CD4-positive, alpha-beta T cell (primary cell): ENCODE measurements around the gene SLC25A20. TPM values are rescaled to one million over a fixed set of nuclear protein-coding genes. Genes with fewer than 3 reads are reported as not detected.

Experiments used
- ATAC-seq: fragments of 200-7000 bp; cut with Tn5 transposase; one replicate; pipeline ENCODE4 v1.10.0; 2022; ENCODE audit warnings: mild to moderate bottlenecking; ENCODE audit not compliant: poor library complexity
- CTCF ChIA-PET: fragments of 350-600 bp; sonication (Branson Sonifier 250); formaldehyde crosslinking; loops from one replicate; lab custom pipeline; 2021; ENCODE audit warnings: antibody characterized with exemption, inconsistent platforms; lab: Charles Lee
- POLR2A ChIA-PET: fragments of 350-600 bp; sonication (Branson Sonifier 250); formaldehyde crosslinking; loops from one replicate; lab custom pipeline; 2021; ENCODE audit warnings: antibody characterized with exemption, inconsistent platforms; lab: Charles Lee
- DNase-seq, 14 experiments: peaks; one replicate each; pipeline ENCODE4 v3.0.0-alpha.2; 2013 to 2020; ENCODE audit warnings: mixed read lengths in 2 of 14
- H3K27ac ChIP-seq, 2 donors: one replicate each; pipeline versions ENCODE4 v1.5.1 to v1.7.0; 2013; ENCODE audit warnings: low read length in 2 of 2, low read depth in 1 of 2, mild to moderate bottlenecking in 1 of 2
- H3K27me3 ChIP-seq, 2 experiments: 1 replicate in 1 of 2; 2 replicates in 1 of 2; pipeline versions ENCODE4 v1.6.1 to v1.7.0; 2013; ENCODE audit warnings: low read length in 2 of 2, control low read depth in 1 of 2, mild to moderate bottlenecking in 1 of 2, moderate library complexity in 1 of 2; ENCODE audit not compliant: insufficient read depth in 2 of 2, control insufficient read depth in 1 of 2
- H3K36me3 ChIP-seq: one replicate; pipeline ENCODE4 v1.6.1; 2013; ENCODE audit warnings: low read length, control low read depth; ENCODE audit not compliant: insufficient read depth
- H3K4me1 ChIP-seq: one replicate; pipeline ENCODE4 v1.6.1; 2013; ENCODE audit warnings: low read length, control low read depth; ENCODE audit not compliant: insufficient read depth
- H3K4me3 ChIP-seq: one replicate; pipeline ENCODE4 v1.5.1; 2013; ENCODE audit warnings: mild to moderate bottlenecking, low read length, moderate library complexity
- H3K9me3 ChIP-seq, 2 experiments: 1 replicate in 1 of 2; 2 replicates in 1 of 2; pipeline versions ENCODE4 v1.6.1 to v1.7.0; 2013; ENCODE audit warnings: low read length in 2 of 2, mild to moderate bottlenecking in 2 of 2, control low read depth in 1 of 2, moderate library complexity in 1 of 2; ENCODE audit not compliant: control insufficient read depth in 1 of 2, insufficient read depth in 1 of 2
- H3K27ac Mint-ChIP-seq: one replicate; pipeline ENCODE4 v1.8.0; 2020; ENCODE audit warnings: mixed read lengths
- H3K27me3 Mint-ChIP-seq: one replicate; pipeline ENCODE4 v1.8.0; 2021; ENCODE audit warnings: mixed read lengths
- H3K36me3 Mint-ChIP-seq: one replicate; pipeline ENCODE4 v1.8.0; 2021; ENCODE audit warnings: low read depth, mixed read lengths
- H3K4me1 Mint-ChIP-seq: one replicate; pipeline ENCODE4 v1.8.0; 2021; ENCODE audit warnings: low read depth, mixed read lengths
- H3K4me3 Mint-ChIP-seq: one replicate; pipeline ENCODE4 v1.8.0; 2020; ENCODE audit warnings: mild to moderate bottlenecking, mixed read lengths
- H3K9me3 Mint-ChIP-seq: one replicate; pipeline ENCODE4 v1.8.0; 2020; ENCODE audit warnings: mixed read lengths
- intact Hi-C, 2 experiments: fragments of 100-400 bp; cut with DNase I in 1 of 2; cut with micrococcal nuclease in 1 of 2; formaldehyde crosslinking; loops; one replicate each; pipeline versions ENCODE4 v1.15.1 to v1.9.0; 2023 to 2025; cut with DNase I, micrococcal nuclease
- total RNA-seq, 174 experiments: library from RNA in 2 of 174; stranded (reverse) in 2 of 174; gene quantifications; one replicate each; pipeline ENCODE4 v1.2.3 and lab custom pipeline; 2021 to 2026
- TF ChIP-seq, protein P1 (sequence below): fragments of 200-600 bp; IDR thresholded peaks from one replicate; pipeline ENCODE4 v1.8.0; 2022; ENCODE audit warnings: antibody characterized with exemption, mild to moderate bottlenecking

The SLC25A20 gene
- total RNA-seq, 2 experiments from 2014 or later: 0.41 to 0.78 TPM

DNA sequence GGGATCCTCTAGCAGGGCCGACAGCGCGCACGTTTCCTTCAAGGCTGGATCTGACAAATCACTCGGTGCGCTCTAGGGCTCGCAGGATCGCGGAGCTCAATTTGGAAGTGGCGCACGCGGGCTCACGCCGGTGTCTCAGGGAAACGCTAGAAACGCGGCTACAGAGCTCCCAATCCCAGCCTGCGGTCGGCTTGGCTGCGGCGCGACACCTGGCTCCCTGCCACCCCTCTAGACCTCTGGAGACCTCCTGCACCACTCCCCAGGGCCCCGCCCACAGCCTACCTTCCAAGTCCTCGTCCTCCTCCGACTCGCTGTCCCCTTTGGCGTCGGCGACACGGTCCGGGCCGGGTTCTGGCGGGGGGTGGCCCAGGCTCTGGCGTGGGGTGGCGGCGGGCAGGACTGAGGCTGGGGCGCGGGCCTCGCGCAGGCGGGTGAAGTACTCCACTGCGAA, 51.6 kb downstream of the SLC25A20 start:
- TF ChIP-seq, protein P1, sequence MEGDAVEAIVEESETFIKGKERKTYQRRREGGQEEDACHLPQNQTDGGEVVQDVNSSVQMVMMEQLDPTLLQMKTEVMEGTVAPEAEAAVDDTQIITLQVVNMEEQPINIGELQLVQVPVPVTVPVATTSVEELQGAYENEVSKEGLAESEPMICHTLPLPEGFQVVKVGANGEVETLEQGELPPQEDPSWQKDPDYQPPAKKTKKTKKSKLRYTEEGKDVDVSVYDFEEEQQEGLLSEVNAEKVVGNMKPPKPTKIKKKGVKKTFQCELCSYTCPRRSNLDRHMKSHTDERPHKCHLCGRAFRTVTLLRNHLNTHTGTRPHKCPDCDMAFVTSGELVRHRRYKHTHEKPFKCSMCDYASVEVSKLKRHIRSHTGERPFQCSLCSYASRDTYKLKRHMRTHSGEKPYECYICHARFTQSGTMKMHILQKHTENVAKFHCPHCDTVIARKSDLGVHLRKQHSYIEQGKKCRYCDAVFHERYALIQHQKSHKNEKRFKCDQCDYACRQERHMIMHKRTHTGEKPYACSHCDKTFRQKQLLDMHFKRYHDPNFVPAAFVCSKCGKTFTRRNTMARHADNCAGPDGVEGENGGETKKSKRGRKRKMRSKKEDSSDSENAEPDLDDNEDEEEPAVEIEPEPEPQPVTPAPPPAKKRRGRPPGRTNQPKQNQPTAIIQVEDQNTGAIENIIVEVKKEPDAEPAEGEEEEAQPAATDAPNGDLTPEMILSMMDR: no peak
- H3K36me3 ChIP-seq: no peaks in the 10 kb centered on the region
- Mint-ChIP-seq H3K36me3 (peaks cover 19% of the 10 kb centered on the region), H3K9me3 (no peaks in the 10 kb centered on the region), H3K27me3 (no peaks in the 10 kb centered on the region), H3K4me1 (peaks cover 37% of the 10 kb centered on the region), H3K4me3 (peak overlapping the region; percentile 96), H3K27ac (peak overlapping the region; percentile 97)
- H3K4me3 ChIP-seq: peak overlapping the region; percentile 75
- CTCF ChIA-PET: interaction anchor here (0.5 to 1.1 kb wide), 2 partner anchors 161 to 1796 kb away, joined by 3 to 4 read pairs; partner anchors contain the start of gene NCKIPSD
- ATAC-seq: peak; percentile 60
- POLR2A ChIA-PET: interaction anchor here (0.7 to 3.1 kb wide), 12 partner anchors 11 to 247 kb away, joined by 3 to 25 read pairs (median 4); partner anchors contain the start of genes ARIH2, IP6K2, NCKIPSD and QRICH1
- H3K27me3 ChIP-seq: no peaks in the 10 kb centered on the region
- intact Hi-C loops: loop anchor here (2.0 to 10.0 kb wide), 6 partner anchors 35 to 82 kb away; partner anchors contain the start of genes SLC25A20 (in 2 of the 2) and ARIH2 (in 1 of the 2)
- H3K4me1 ChIP-seq: peaks cover 31% of the 10 kb centered on the region
- peak; percentile 20 to 71 (median 43) for DNase-seq
- peak overlapping the region; percentile 48 to 66 for H3K27ac ChIP-seq
- H3K9me3 ChIP-seq: no peaks in the 10 kb centered on the region

- POLR2A ChIA-PET: no interaction called here
- no peaks in the 10 kb centered on the region for H3K9me3 Mint-ChIP-seq
These were observed 53.5 kb downstream of the SLC25A20 start for GRCh38 chr3:48845170-48845569.

GRCh38 chr3:48837163-48837562, 61.5 kb downstream of the SLC25A20 start:
- Histone ChIP-seq H3K9me3 (no peaks in the 10 kb centered on the region), H3K4me1 (no peaks in the 10 kb centered on the region), H3K27ac (no peak overlapping the region), H3K27me3 (no peaks in the 10 kb centered on the region), H3K4me3 (no peak overlapping the region), H3K36me3 (peaks cover 3% of the 10 kb centered on the region)
- peaks cover 24% of the 10 kb centered on the region for H3K4me1 Mint-ChIP-seq
- no peak overlapping the region for H3K27ac Mint-ChIP-seq
- TF ChIP-seq, protein P1: no peak
- ChIA-PET CTCF (no interaction called here), POLR2A (no interaction called here)
- H3K27me3 Mint-ChIP-seq: no peaks in the 10 kb centered on the region
- no peak for ATAC-seq
- intact Hi-C loops: no loop called here
- H3K4me3 Mint-ChIP-seq: no peak overlapping the region
- H3K36me3 Mint-ChIP-seq: peaks cover 30% of the 10 kb centered on the region
- no peak for DNase-seq
- H3K9me3 Mint-ChIP-seq: no peaks in the 10 kb centered on the region

More at GRCh38 chr3:48845170-48845569, 53.5 kb downstream of the SLC25A20 start:
- peaks cover 31% of the 10 kb centered on the region for H3K4me1 ChIP-seq
- H3K27ac ChIP-seq: no peak overlapping the region
- H3K27ac Mint-ChIP-seq: peak overlapping the region; percentile 5
- no peak for ATAC-seq
- no peaks in the 10 kb centered on the region for H3K9me3 ChIP-seq
- peaks cover 19% of the 10 kb centered on the region for H3K36me3 Mint-ChIP-seq
- no peaks in the 10 kb centered on the region for H3K36me3 ChIP-seq
- intact Hi-C loops: loop anchor here (5.0 to 10.0 kb wide), 5 partner anchors 33 to 72 kb away; partner anchors contain the start of genes SLC25A20 (in 2 of the 2) and ARIH2 (in 1 of the 2)
- no peak overlapping the region for H3K4me3 ChIP-seq
- no peaks in the 10 kb centered on the region for H3K27me3 ChIP-seq
- CTCF ChIA-PET: no interaction called here
- no peaks in the 10 kb centered on the region for H3K27me3 Mint-ChIP-seq
- H3K4me3 Mint-ChIP-seq: peak overlapping the region; percentile 96
- peaks cover 38% of the 10 kb centered on the region for H3K4me1 Mint-ChIP-seq
- TF ChIP-seq, protein P1: no peak
- DNase-seq: no peak
